ENCODE measurements around the gene TRIM63.

The TRIM63 gene

GRCh38 chr1:26072305-26072704 lies 4.9 kb upstream of the TRIM63 start:
- ChIA-PET CTCF (interaction anchor here (1.1 kb wide), 1 partner anchor 11 kb away, joined by 3 read pairs; no protein-coding TSS in a partner anchor), POLR2A (interaction anchor here (0.7 kb wide), 1 partner anchor 292 kb away, joined by 3 read pairs; no protein-coding TSS in a partner anchor)
- no peak for DNase-seq (ENCODE audit: extremely low spot score)
- TF ChIP-seq, protein P1, sequence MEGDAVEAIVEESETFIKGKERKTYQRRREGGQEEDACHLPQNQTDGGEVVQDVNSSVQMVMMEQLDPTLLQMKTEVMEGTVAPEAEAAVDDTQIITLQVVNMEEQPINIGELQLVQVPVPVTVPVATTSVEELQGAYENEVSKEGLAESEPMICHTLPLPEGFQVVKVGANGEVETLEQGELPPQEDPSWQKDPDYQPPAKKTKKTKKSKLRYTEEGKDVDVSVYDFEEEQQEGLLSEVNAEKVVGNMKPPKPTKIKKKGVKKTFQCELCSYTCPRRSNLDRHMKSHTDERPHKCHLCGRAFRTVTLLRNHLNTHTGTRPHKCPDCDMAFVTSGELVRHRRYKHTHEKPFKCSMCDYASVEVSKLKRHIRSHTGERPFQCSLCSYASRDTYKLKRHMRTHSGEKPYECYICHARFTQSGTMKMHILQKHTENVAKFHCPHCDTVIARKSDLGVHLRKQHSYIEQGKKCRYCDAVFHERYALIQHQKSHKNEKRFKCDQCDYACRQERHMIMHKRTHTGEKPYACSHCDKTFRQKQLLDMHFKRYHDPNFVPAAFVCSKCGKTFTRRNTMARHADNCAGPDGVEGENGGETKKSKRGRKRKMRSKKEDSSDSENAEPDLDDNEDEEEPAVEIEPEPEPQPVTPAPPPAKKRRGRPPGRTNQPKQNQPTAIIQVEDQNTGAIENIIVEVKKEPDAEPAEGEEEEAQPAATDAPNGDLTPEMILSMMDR (IDR thresholded peaks at IDR 0.05; ENCODE audit: control extremely low read depth, extremely low read depth, low read depth, missing control alignments): no peak

- DNase-seq (ENCODE audit: extremely low spot score): no peak
- CTCF ChIA-PET: interaction anchor here (0.9 to 1.8 kb wide), 3 partner anchors 11 to 99 kb away, joined by 3 to 5 read pairs (median 3); partner anchors contain the start of gene ZNF593
- POLR2A ChIA-PET: no interaction called here
- TF ChIP-seq, protein P1 (IDR thresholded peaks at IDR 0.05; ENCODE audit: control extremely low read depth, extremely low read depth, low read depth, missing control alignments): no peak
Observed at GRCh38 chr1:26070963-26071342, 3.5 kb upstream of the TRIM63 start.

GRCh38 chr1:26070296-26070962 lies 3.0 kb upstream of the TRIM63 start:
- ChIA-PET POLR2A (no interaction called here), CTCF (interaction anchor here (0.9 to 1.8 kb wide), 4 partner anchors 11 to 99 kb away, joined by 3 to 5 read pairs (median 3); partner anchors contain the start of gene ZNF593)
- TF ChIP-seq, protein P1 (IDR thresholded peaks at IDR 0.05; ENCODE audit: control extremely low read depth, extremely low read depth, low read depth, missing control alignments): no peak
- DNase-seq (ENCODE audit: extremely low spot score): no peak

GRCh38 chr1:26069941-26070295 lies 2.5 kb upstream of the TRIM63 start:
- no peak for DNase-seq (ENCODE audit: extremely low spot score)
- POLR2A ChIA-PET: no interaction called here
- CTCF ChIA-PET: interaction anchor here (0.9 to 1.8 kb wide), 3 partner anchors 12 to 100 kb away, joined by 3 to 5 read pairs (median 3); partner anchors contain the start of gene ZNF593
- TF ChIP-seq, protein P1 (IDR thresholded peaks at IDR 0.05; ENCODE audit: control extremely low read depth, extremely low read depth, low read depth, missing control alignments): no peak

DNA sequence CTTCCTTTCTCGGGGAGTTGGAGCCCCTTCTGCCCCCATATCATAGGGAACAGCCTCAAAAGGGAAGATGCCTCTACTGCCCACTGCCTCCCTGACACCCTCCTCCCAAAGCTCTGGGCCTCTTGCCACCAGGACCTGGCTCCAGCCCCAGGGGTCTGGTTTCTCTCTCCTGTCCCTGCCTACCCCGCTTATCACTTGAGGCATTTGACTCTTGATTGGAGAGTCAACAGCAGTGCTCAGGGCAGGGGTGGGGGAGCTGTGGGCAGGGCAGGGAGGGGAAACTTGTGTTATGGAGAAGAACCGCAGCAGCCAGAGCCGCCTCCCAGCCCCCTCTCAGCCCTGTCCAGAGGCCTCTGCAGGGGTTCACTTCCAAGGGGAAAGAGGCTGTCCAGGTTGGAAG lies 573 bp downstream of the TRIM63 start:
- ChIA-PET CTCF (interaction anchor here (0.7 to 1.5 kb wide), 4 partner anchors 8 to 78 kb away, joined by 3 to 5 read pairs (median 3); no protein-coding TSS in a partner anchor), POLR2A (interaction anchor here (1.4 kb wide), 1 partner anchor 13 kb away, joined by 3 read pairs; no protein-coding TSS in a partner anchor)
- DNase-seq (ENCODE audit: extremely low spot score): no peak
- TF ChIP-seq, protein P1 (IDR thresholded peaks at IDR 0.05; ENCODE audit: control extremely low read depth, extremely low read depth, low read depth, missing control alignments): no peak

- POLR2A ChIA-PET: interaction anchor here (0.5 kb wide), 1 partner anchor 254 kb away, joined by 5 read pairs; no protein-coding TSS in a partner anchor
Observed at GRCh38 chr1:26066160-26066559, 1.3 kb downstream of the TRIM63 start.

More at GRCh38 chr1:26066160-26066559, 1.3 kb downstream of the TRIM63 start:
- TF ChIP-seq, protein P1 (IDR thresholded peaks at IDR 0.05; ENCODE audit: control extremely low read depth, extremely low read depth, low read depth, missing control alignments): no peak
- no peak for DNase-seq (ENCODE audit: extremely low spot score)
- CTCF ChIA-PET: interaction anchor here (0.7 to 1.5 kb wide), 4 partner anchors 11 to 298 kb away, joined by 3 to 5 read pairs (median 3); no protein-coding TSS in a partner anchor
